Ishikawa (cell line): ENCODE data around the gene SREBF1.

Source experiments
- REST ChIP-seq: IDR thresholded peaks from 2 replicates; pipeline ENCODE4 v1.6.1; 2012; ENCODE audit warnings: low read depth, mild to moderate bottlenecking
- YY1 ChIP-seq: IDR thresholded peaks from 2 replicates; pipeline ENCODE4 v1.6.1; 2012; ENCODE audit warnings: low read depth

GRCh38 chr17:17868641-17869522 is 32.1 kb upstream of the SREBF1 start:
- TF ChIP-seq REST = no peak
- TF ChIP-seq YY1 = no peak
